DOHH2 (cell line): Measurements from ENCODE around the gene TAF1B.

Experiments
- H3F3A ChIP-seq: fragments of 200-600 bp; sonication (generic), shearing (Covaris generic); 2 replicates; pipeline ENCODE4 v1.6.0; 2016; ENCODE audit warnings: antibody characterized with exemption, mild to moderate bottlenecking; ENCODE audit not compliant: control insufficient read depth, insufficient read depth
- H3K27ac ChIP-seq: fragments of 200-600 bp; sonication (generic); 2 replicates; pipeline ENCODE4 v1.5.1; 2014; ENCODE audit warnings: low read depth, mild to moderate bottlenecking, low read length, moderate library complexity
- H3K27me3 ChIP-seq: fragments of 200-600 bp; sonication (generic); 2 replicates; pipeline ENCODE4 v1.6.1; 2014; ENCODE audit warnings: mild to moderate bottlenecking, low read length, mixed read lengths; ENCODE audit not compliant: control insufficient read depth
- H3K36me3 ChIP-seq: fragments of 200-600 bp; sonication (generic); 2 replicates; pipeline ENCODE4 v1.6.1; 2014; ENCODE audit warnings: mild to moderate bottlenecking, low read length, moderate library complexity, mixed read lengths; ENCODE audit not compliant: control insufficient read depth
- H3K4me1 ChIP-seq: fragments of 200-600 bp; sonication (generic); 2 replicates; pipeline ENCODE4 v1.6.1; 2014; ENCODE audit warnings: mild to moderate bottlenecking, low read length, mixed read lengths; ENCODE audit not compliant: control insufficient read depth
- H3K4me2 ChIP-seq: fragments of 200-600 bp; sonication (generic); 2 replicates; pipeline ENCODE4 v1.6.0; 2014; ENCODE audit warnings: mild to moderate bottlenecking, low read length, moderate library complexity
- H3K4me3 ChIP-seq: fragments of 200-600 bp; sonication (generic); 2 replicates; pipeline ENCODE4 v1.5.1; 2014; ENCODE audit warnings: mild to moderate bottlenecking, low read length, mixed read lengths
- H3K79me2 ChIP-seq: fragments of 200-600 bp; sonication (generic); 2 replicates; pipeline ENCODE4 v1.6.1; 2014; ENCODE audit warnings: mild to moderate bottlenecking, low read length, mixed read lengths; ENCODE audit not compliant: control insufficient read depth
- H3K9me2 ChIP-seq: fragments of 200-600 bp; sonication (generic); replicated peaks from 2 replicates; pipeline ENCODE4 v1.6.1; 2014; ENCODE audit warnings: mild to moderate bottlenecking, low read length, mixed read lengths; ENCODE audit not compliant: control insufficient read depth
- H3K9me3 ChIP-seq: fragments of 200-600 bp; sonication (generic); 2 replicates; pipeline ENCODE4 v1.6.1; 2014; ENCODE audit warnings: antibody characterized with exemption, low read length, mixed read lengths; ENCODE audit not compliant: control insufficient read depth, insufficient read depth
- H4K20me1 ChIP-seq: fragments of 200-600 bp; sonication (generic); 2 replicates; pipeline ENCODE4 v1.6.0; 2014; ENCODE audit warnings: low read depth, mild to moderate bottlenecking, antibody characterized with exemption, low read length, moderate library complexity; ENCODE audit not compliant: control insufficient read depth, insufficient read depth
- EZH2phosphoT487 ChIP-seq: fragments of 200-600 bp; sonication (generic); IDR thresholded peaks from 2 replicates; pipeline ENCODE4 v1.6.1; 2017; ENCODE audit warnings: borderline replicate concordance, mild to moderate bottlenecking, antibody characterized with exemption, low read length, moderate library complexity, mixed read lengths
- TF ChIP-seq, protein P1 (sequence below): fragments of 200-600 bp; sonication (generic); IDR thresholded peaks from one replicate; pipeline ENCODE4 v1.5.1; 2014; ENCODE audit warnings: antibody characterized with exemption, mild to moderate bottlenecking, low read depth, low read length; ENCODE audit not compliant: poor library complexity, severe bottlenecking

Gene TAF1B

GRCh38 chr2:9885036-9885684 is 41.9 kb downstream of the TAF1B start:
- no peaks in the 10 kb centered on the region for H3K9me2 ChIP-seq
- no peak overlapping the region for H3K4me3 ChIP-seq
- no peak for TF ChIP-seq EZH2phosphoT487
- TF ChIP-seq, protein P1, sequence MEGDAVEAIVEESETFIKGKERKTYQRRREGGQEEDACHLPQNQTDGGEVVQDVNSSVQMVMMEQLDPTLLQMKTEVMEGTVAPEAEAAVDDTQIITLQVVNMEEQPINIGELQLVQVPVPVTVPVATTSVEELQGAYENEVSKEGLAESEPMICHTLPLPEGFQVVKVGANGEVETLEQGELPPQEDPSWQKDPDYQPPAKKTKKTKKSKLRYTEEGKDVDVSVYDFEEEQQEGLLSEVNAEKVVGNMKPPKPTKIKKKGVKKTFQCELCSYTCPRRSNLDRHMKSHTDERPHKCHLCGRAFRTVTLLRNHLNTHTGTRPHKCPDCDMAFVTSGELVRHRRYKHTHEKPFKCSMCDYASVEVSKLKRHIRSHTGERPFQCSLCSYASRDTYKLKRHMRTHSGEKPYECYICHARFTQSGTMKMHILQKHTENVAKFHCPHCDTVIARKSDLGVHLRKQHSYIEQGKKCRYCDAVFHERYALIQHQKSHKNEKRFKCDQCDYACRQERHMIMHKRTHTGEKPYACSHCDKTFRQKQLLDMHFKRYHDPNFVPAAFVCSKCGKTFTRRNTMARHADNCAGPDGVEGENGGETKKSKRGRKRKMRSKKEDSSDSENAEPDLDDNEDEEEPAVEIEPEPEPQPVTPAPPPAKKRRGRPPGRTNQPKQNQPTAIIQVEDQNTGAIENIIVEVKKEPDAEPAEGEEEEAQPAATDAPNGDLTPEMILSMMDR = no peak
- no peaks in the 10 kb centered on the region for H3K79me2 ChIP-seq
- no peaks in the 10 kb centered on the region for H3K4me1 ChIP-seq
- H3K4me2 ChIP-seq = no peak overlapping the region
- peaks cover 9% of the 10 kb centered on the region; the same call in 1 of the 2 replicates for H3K9me3 ChIP-seq
- H3K36me3 ChIP-seq = peaks cover 39% of the 10 kb centered on the region
- H3F3A ChIP-seq = no peaks in the 10 kb centered on the region
- H3K27ac ChIP-seq = no peak overlapping the region
- H3K27me3 ChIP-seq = no peaks in the 10 kb centered on the region
- no peaks in the 10 kb centered on the region for H4K20me1 ChIP-seq

- Histone ChIP-seq H3K36me3 (peaks cover 44% of the 10 kb centered on the region), H3K9me3 (peaks cover 9% of the 10 kb centered on the region; the same call in 1 of the 2 replicates), H3K27ac (no peak overlapping the region), H3K4me1 (no peaks in the 10 kb centered on the region), H3K9me2 (no peaks in the 10 kb centered on the region), H3K27me3 (no peaks in the 10 kb centered on the region), H3K4me3 (no peak overlapping the region), H3K79me2 (no peaks in the 10 kb centered on the region), H3F3A (no peaks in the 10 kb centered on the region), H4K20me1 (no peaks in the 10 kb centered on the region), H3K4me2 (no peak overlapping the region)
- TF ChIP-seq, protein P1 = no peak
- TF ChIP-seq EZH2phosphoT487 = no peak
Measured at GRCh38 chr2:9887513-9887912, 44.2 kb downstream of the TAF1B start.

DNA sequence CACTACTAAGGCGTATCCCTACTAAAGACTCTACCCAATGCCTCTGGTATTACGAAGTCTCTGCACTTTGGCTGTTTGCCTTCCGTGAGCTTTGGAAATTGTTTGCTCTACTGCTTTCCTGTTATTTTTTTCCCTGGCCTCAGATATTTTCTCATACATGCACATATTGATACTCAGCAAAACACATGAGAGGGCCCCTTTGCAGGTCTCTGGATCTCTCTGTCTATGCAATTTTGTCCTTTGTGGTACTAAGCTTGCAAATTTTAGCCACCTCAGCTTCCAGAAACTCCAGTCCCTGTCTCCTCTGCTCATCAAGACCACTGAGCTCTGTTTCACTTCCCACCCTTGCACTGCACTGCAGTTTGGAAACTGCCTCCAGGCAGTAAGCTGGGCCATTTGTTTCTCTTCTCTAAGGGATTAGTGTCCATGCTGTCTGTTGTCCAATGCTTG is 46.6 kb downstream of the TAF1B start:
- no peaks in the 10 kb centered on the region for H3K79me2 ChIP-seq
- no peak overlapping the region for H3K4me2 ChIP-seq

More for the DNA sequence above, 46.6 kb downstream of the TAF1B start:
- Histone ChIP-seq H3K36me3 (peaks cover 29% of the 10 kb centered on the region), H3K9me2 (no peaks in the 10 kb centered on the region), H3K4me1 (no peaks in the 10 kb centered on the region), H3K4me3 (no peak overlapping the region), H3F3A (no peaks in the 10 kb centered on the region), H3K27ac (no peak overlapping the region), H3K27me3 (no peaks in the 10 kb centered on the region), H3K9me3 (peaks cover 9% of the 10 kb centered on the region; the same call in 1 of the 2 replicates), H4K20me1 (no peaks in the 10 kb centered on the region)
- TF ChIP-seq EZH2phosphoT487 = no peak
- TF ChIP-seq, protein P1 = no peak
